WTC11 (cell line): ENCODE measurements around the gene ZGRF1. TPM values are rescaled to one million over a fixed set of nuclear protein-coding genes. Genes with fewer than 3 reads are reported as not detected.

Source experiments
- FOXJ3 ChIP-seq: sonication (generic); formaldehyde crosslinking; IDR thresholded peaks from 2 replicates; pipeline ENCODE4 v1.9.0; 2021; ENCODE audit warnings: missing genetic modification reagents, mild to moderate bottlenecking, borderline replicate concordance
- FOXP1 ChIP-seq: sonication (generic); formaldehyde crosslinking; IDR thresholded peaks from 2 replicates; pipeline ENCODE4 v1.8.0; 2022; ENCODE audit warnings: missing genetic modification reagents, mild to moderate bottlenecking, moderate library complexity, borderline replicate concordance
- GABPB1 ChIP-seq: sonication (generic); formaldehyde crosslinking; IDR thresholded peaks from 2 replicates; pipeline ENCODE4 v1.8.1; 2023; ENCODE audit warnings: mild to moderate bottlenecking, missing genetic modification reagents
- HMGA2 ChIP-seq: fragments of 250-450 bp; sonication (Bioruptor Pico); IDR thresholded peaks from 2 replicates; pipeline ENCODE4 v1.4.0; 2021; ENCODE audit warnings: mild to moderate bottlenecking, moderate library complexity
- JUN ChIP-seq: sonication (generic); formaldehyde crosslinking; IDR thresholded peaks from 2 replicates; pipeline ENCODE4 v1.8.0; 2023; ENCODE audit warnings: mild to moderate bottlenecking, missing genetic modification reagents
- KAT7 ChIP-seq: sonication (generic); formaldehyde crosslinking; IDR thresholded peaks from 2 replicates; pipeline ENCODE4 v1.8.1; 2023; ENCODE audit warnings: missing genetic modification reagents, mild to moderate bottlenecking, borderline replicate concordance
- MXD4 ChIP-seq: fragments of 250-450 bp; sonication (Bioruptor Pico); IDR thresholded peaks from 2 replicates; pipeline ENCODE4 v1.8.0; 2021; ENCODE audit warnings: mild to moderate bottlenecking, moderate library complexity, borderline replicate concordance
- NR2C2 ChIP-seq: sonication (generic); formaldehyde crosslinking; IDR thresholded peaks from 2 replicates; pipeline ENCODE4 v1.8.0; 2022; ENCODE audit warnings: mild to moderate bottlenecking, missing genetic modification reagents
- PRDM15 ChIP-seq: sonication (generic); formaldehyde crosslinking; IDR thresholded peaks from 2 replicates; pipeline ENCODE4 v1.8.0; 2022; ENCODE audit warnings: missing genetic modification reagents
- PREB ChIP-seq: sonication (generic); formaldehyde crosslinking; IDR thresholded peaks from 2 replicates; pipeline ENCODE4 v1.8.1; 2022; ENCODE audit warnings: mild to moderate bottlenecking, missing genetic modification reagents, moderate library complexity, borderline replicate concordance
- RELA ChIP-seq: sonication (generic); formaldehyde crosslinking; IDR thresholded peaks from 2 replicates; pipeline ENCODE4 v1.8.1; 2022; ENCODE audit warnings: missing genetic modification reagents, mild to moderate bottlenecking, borderline replicate concordance
- SOX15 ChIP-seq: fragments of 250-450 bp; sonication (Bioruptor Pico); IDR thresholded peaks from 2 replicates; pipeline ENCODE4 v1.9.0; 2021; ENCODE audit warnings: mild to moderate bottlenecking
- STAT6 ChIP-seq: sonication (generic); formaldehyde crosslinking; conservative IDR thresholded peaks from 2 replicates; pipeline ENCODE4 v1.8.1; 2023; ENCODE audit warnings: mild to moderate bottlenecking, low read depth, missing genetic modification reagents, moderate library complexity
- USF1 ChIP-seq: sonication (generic); formaldehyde crosslinking; IDR thresholded peaks from 2 replicates; pipeline ENCODE4 v1.8.0; 2022; ENCODE audit warnings: mild to moderate bottlenecking, missing genetic modification reagents
- USF2 ChIP-seq: sonication (generic); formaldehyde crosslinking; IDR thresholded peaks from 2 replicates; pipeline ENCODE4 v1.8.1; 2023; ENCODE audit warnings: mild to moderate bottlenecking, missing genetic modification reagents, moderate library complexity
- ZNF121 ChIP-seq: sonication (generic); formaldehyde crosslinking; IDR thresholded peaks from 2 replicates; pipeline ENCODE4 v1.8.0; 2023; ENCODE audit warnings: missing genetic modification reagents
- ZNF263 ChIP-seq: sonication (generic); formaldehyde crosslinking; IDR thresholded peaks from 2 replicates; pipeline ENCODE4 v1.8.1; 2022; ENCODE audit warnings: low read depth, mild to moderate bottlenecking, moderate library complexity, missing genetic modification reagents
- ZNF416 ChIP-seq: fragments of 250-450 bp; sonication (Bioruptor Pico); IDR thresholded peaks from 2 replicates; pipeline ENCODE4 v1.9.0; 2021; ENCODE audit warnings: mild to moderate bottlenecking, inconsistent platforms
- total RNA-seq: library from RNA; stranded (reverse); gene quantifications from 3 replicates; pipeline ENCODE4 v1.2.3, GENCODE V29; 2021
- TF ChIP-seq, protein P1 (sequence below): sonication (generic); formaldehyde crosslinking; IDR thresholded peaks from 2 replicates; pipeline ENCODE4 v1.8.0; 2023; ENCODE audit warnings: missing genetic modification reagents, mild to moderate bottlenecking, borderline replicate concordance
- TF ChIP-seq, protein P2 (sequence below): sonication (generic); formaldehyde crosslinking; IDR thresholded peaks from 2 replicates; pipeline ENCODE4 v1.8.1; 2023; ENCODE audit warnings: mild to moderate bottlenecking, moderate library complexity, missing genetic modification reagents
- TF ChIP-seq, protein P3 (sequence below): sonication (generic); formaldehyde crosslinking; conservative IDR thresholded peaks from 2 replicates; pipeline ENCODE4 v1.8.1; 2022; ENCODE audit warnings: mild to moderate bottlenecking, missing genetic modification reagents

ZGRF1 gene
- total RNA-seq, 1 experiment from 2014 or later, result 56.2 TPM

DNA sequence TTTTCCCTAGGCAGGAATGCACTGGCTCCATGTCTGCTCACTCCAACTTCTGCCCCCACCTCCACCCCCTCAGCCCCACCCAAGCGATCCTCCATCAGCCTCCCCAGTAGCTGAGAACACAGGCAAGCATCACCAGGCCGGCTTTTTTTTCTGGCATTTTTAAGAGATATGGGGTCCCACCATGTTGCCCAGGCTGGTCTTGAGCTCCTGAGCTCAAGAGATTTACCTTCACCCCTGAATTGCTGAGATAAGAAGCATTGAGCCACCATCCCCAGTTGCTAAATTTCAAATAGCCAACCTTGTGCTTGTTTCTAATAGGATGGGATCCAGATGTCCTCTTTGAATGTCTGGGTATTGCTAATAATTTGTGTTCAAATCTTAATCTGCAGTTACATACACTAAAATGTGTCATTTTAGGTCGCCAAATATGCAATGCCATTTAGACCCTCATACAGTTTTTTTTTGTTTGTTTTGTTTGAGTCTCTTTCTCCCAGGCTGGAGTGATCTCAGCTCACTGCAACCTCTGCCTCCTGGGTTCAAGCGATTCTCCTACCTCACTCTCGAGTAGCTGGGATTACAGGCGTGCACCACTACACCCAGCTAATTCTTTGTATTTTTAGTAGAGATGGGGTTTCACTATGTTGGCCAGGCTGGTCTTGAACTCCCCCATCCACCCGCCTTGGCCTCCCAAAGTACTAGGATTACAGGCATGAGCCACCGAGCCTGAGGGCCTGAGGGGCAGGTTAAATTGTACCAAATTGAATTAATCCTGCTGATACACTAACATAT lies 9.0 kb upstream of the ZGRF1 start (continued):
- TF ChIP-seq GABPB1 (CRISPR knock-in tag) (no peak), HMGA2 (CRISPR knock-in tag) (no peak), KAT7 (CRISPR knock-in tag) (no peak), FOXP1 (CRISPR knock-in tag) (peak; percentile 74; the same call in 1 of the 2 replicates), ZNF416 (CRISPR knock-in tag) (peak; percentile 99), JUN (peak; percentile 91; the same call in 1 of the 2 replicates), STAT6 (no peak), USF1 (peak; percentile 75), MXD4 (CRISPR knock-in tag) (no peak; the same call in 1 of the 2 replicates), FOXJ3 (CRISPR knock-in tag) (no peak; the same call in 1 of the 2 replicates), USF2 (CRISPR knock-in tag) (peak; percentile 7; the same call in 1 of the 2 replicates), NR2C2 (CRISPR knock-in tag) (no peak), PRDM15 (CRISPR knock-in tag) (no peak; the same call in 1 of the 2 replicates), ZNF263 (no peak), SOX15 (no peak), ZNF121 (CRISPR knock-in tag) (peak; percentile 97), RELA (no peak), PREB (CRISPR knock-in tag) (peak; percentile 52; the same call in 1 of the 2 replicates)
- TF ChIP-seq, protein P1, sequence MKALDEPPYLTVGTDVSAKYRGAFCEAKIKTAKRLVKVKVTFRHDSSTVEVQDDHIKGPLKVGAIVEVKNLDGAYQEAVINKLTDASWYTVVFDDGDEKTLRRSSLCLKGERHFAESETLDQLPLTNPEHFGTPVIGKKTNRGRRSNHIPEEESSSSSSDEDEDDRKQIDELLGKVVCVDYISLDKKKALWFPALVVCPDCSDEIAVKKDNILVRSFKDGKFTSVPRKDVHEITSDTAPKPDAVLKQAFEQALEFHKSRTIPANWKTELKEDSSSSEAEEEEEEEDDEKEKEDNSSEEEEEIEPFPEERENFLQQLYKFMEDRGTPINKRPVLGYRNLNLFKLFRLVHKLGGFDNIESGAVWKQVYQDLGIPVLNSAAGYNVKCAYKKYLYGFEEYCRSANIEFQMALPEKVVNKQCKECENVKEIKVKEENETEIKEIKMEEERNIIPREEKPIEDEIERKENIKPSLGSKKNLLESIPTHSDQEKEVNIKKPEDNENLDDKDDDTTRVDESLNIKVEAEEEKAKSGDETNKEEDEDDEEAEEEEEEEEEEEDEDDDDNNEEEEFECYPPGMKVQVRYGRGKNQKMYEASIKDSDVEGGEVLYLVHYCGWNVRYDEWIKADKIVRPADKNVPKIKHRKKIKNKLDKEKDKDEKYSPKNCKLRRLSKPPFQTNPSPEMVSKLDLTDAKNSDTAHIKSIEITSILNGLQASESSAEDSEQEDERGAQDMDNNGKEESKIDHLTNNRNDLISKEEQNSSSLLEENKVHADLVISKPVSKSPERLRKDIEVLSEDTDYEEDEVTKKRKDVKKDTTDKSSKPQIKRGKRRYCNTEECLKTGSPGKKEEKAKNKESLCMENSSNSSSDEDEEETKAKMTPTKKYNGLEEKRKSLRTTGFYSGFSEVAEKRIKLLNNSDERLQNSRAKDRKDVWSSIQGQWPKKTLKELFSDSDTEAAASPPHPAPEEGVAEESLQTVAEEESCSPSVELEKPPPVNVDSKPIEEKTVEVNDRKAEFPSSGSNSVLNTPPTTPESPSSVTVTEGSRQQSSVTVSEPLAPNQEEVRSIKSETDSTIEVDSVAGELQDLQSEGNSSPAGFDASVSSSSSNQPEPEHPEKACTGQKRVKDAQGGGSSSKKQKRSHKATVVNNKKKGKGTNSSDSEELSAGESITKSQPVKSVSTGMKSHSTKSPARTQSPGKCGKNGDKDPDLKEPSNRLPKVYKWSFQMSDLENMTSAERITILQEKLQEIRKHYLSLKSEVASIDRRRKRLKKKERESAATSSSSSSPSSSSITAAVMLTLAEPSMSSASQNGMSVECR (CRISPR knock-in tag), result no peak; the same call in 1 of the 2 replicates
- TF ChIP-seq, protein P2, sequence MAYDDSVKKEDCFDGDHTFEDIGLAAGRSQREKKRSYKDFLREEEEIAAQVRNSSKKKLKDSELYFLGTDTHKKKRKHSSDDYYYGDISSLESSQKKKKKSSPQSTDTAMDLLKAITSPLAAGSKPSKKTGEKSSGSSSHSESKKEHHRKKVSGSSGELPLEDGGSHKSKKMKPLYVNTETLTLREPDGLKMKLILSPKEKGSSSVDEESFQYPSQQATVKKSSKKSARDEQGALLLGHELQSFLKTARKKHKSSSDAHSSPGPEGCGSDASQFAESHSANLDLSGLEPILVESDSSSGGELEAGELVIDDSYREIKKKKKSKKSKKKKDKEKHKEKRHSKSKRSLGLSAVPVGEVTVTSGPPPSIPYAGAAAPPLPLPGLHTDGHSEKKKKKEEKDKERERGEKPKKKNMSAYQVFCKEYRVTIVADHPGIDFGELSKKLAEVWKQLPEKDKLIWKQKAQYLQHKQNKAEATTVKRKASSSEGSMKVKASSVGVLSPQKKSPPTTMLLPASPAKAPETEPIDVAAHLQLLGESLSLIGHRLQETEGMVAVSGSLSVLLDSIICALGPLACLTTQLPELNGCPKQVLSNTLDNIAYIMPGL (CRISPR knock-in tag), result no peak
- TF ChIP-seq, protein P3, sequence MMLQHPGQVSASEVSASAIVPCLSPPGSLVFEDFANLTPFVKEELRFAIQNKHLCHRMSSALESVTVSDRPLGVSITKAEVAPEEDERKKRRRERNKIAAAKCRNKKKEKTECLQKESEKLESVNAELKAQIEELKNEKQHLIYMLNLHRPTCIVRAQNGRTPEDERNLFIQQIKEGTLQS (CRISPR knock-in tag), result no peak
